Naive B cell (primary cell): ENCODE measurements around the gene ZNF48. TPM values are rescaled to one million over a fixed set of nuclear protein-coding genes. Genes with fewer than 3 reads are reported as not detected.

Experiments used
- ATAC-seq, 2 donors: fragments of 150-1000 bp; cut with Tn5 transposase; 2 replicates each; pipeline ENCODE4 v1.10.0; 2021; ENCODE audit warnings: low read depth in 2 of 2, mild to moderate bottlenecking in 2 of 2, moderate library complexity in 2 of 2
- DNase-seq: peaks from one replicate; pipeline ENCODE4 v3.0.0; 2022
- H3K27ac Mint-ChIP-seq, 6 donors: one replicate each; pipeline ENCODE4 v1.8.0; 2020 to 2022; ENCODE audit warnings: mild to moderate bottlenecking in 6 of 6, mixed read lengths in 6 of 6, moderate library complexity in 5 of 6, inconsistent platforms in 2 of 6
- H3K27me3 Mint-ChIP-seq, 3 donors: one replicate each; pipeline ENCODE4 v1.8.0; 2021 to 2022; ENCODE audit warnings: mixed read lengths in 3 of 3, mild to moderate bottlenecking in 1 of 3
- H3K36me3 Mint-ChIP-seq, 2 donors: one replicate each; pipeline ENCODE4 v1.8.0; 2020 to 2022; ENCODE audit warnings: mixed read lengths in 2 of 2, inconsistent platforms in 1 of 2, mild to moderate bottlenecking in 1 of 2
- H3K4me1 Mint-ChIP-seq, 3 donors: one replicate each; pipeline ENCODE4 v1.8.0; 2020 to 2022; ENCODE audit warnings: mixed read lengths in 3 of 3, inconsistent platforms in 1 of 3, mild to moderate bottlenecking in 1 of 3, moderate library complexity in 1 of 3
- H3K4me3 Mint-ChIP-seq, 8 donors: one replicate each; pipeline ENCODE4 v1.8.0; 2020 to 2022; ENCODE audit warnings: mild to moderate bottlenecking in 8 of 8, mixed read lengths in 8 of 8, moderate library complexity in 8 of 8, inconsistent platforms in 2 of 8
- H3K9me3 Mint-ChIP-seq, 7 donors: one replicate each; pipeline ENCODE4 v1.8.0; 2020 to 2022; ENCODE audit warnings: mixed read lengths in 7 of 7, mild to moderate bottlenecking in 5 of 7, inconsistent platforms in 2 of 7, moderate library complexity in 1 of 7
- polyA plus RNA-seq, 6 donors: library from polyadenylated mRNA; unstranded; fragments of 300-500 nt; fragmentation: Illumina TruSeq; gene quantifications; one replicate each; pipeline ENCODE4 v1.2.3, GENCODE V29; 2021; ENCODE audit warnings: low read depth in 6 of 6

The ZNF48 gene
- polyA plus RNA-seq, 6 donors from 2014 or later: 3.4 to 9.9 (median 7.0) TPM

DNA sequence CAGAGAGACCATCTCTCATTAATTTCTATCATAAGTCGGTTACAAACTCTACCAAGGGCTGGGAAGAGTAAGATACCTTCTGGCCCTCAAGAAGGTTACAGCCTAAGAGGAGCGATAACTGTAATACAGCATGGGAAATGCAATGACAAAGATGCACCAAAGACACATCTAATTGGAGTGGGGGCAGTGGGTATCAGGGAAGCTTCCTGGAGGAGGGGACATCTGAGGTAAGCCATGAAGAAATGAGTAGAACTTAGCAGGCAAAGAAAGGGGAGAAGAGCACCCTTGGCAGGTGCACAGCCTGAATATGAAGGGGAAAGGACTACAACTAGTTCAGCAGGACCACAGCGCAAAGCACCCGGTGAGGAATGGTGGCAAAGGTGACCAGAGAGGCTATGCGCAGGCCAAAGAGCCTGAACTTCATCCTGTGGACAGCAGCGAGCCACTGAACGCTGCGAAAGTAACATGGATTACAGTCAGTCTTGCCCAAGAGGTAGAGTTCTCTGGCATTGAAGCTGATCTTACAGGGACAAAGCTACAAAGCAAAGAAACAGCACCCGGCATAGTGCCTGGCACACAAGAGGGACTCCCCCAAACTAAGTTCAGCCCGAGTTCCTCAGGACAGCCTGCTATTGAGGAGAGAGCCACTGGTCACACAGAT is 27.7 kb upstream of the ZNF48 start:
- H3K4me1 Mint-ChIP-seq: peaks cover 44 to 60% (median 59%) of the 10 kb centered on the region in 3 donors
- H3K36me3 Mint-ChIP-seq: peaks cover 7 to 10% of the 10 kb centered on the region in 2 donors
- DNase-seq (no peak), ATAC-seq (no peak)
- no peaks in the 10 kb centered on the region for H3K27me3 Mint-ChIP-seq
- no peaks in the 10 kb centered on the region for H3K9me3 Mint-ChIP-seq
- H3K27ac Mint-ChIP-seq: peak overlapping the region in 5 of 6 donors; percentile 64 to 86 (median 74)
- peak overlapping the region; percentile 80 to 94 (median 88) for H3K4me3 Mint-ChIP-seq

DNA sequence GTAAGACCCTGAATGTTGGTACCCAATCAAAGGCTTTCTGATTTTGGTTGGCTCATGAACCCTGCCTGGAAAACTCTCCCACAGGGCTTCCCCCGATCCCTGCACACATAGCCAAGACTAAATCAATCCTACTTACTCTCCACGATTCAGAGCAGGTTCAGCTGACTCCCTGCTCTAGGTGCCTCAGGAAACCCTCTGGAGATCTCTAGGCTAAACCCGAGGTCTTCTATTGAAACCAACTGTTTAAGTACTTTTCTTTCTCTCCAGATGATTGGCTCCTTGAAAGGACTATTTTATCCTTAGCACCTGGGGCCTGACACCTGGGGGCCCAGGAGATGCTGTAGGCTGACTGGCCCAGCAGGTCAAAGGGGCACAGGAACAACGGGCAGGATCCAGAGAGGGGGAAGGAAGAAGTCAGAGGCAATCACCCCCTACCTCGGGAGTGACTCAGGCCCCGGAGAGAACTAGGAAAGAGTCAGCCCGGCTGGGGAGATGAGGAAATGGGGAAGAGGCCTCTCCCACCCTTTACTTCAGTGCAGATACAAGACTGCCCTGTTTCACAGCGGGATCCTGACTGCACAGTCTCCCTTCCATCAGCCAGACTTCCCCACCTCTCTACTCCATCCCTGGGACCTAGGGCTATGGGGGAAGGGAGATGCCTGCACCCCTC is 27.0 kb upstream of the ZNF48 start:
- Mint-ChIP-seq H3K4me3 (peak overlapping the region; percentile 80 to 94 (median 88)), H3K27ac (peak overlapping the region in 5 of 6 donors; percentile 64 to 93 (median 86)), H3K9me3 (no peaks in the 10 kb centered on the region), H3K36me3 (peaks cover 3% of the 10 kb centered on the region in 2 donors), H3K27me3 (no peaks in the 10 kb centered on the region), H3K4me1 (peaks cover 40 to 61% (median 61%) of the 10 kb centered on the region in 3 donors)
- ATAC-seq: no peak
- no peak for DNase-seq

- Mint-ChIP-seq H3K9me3 (no peaks in the 10 kb centered on the region), H3K27ac (peak overlapping the region in 5 of 6 donors; percentile 64 to 93 (median 86)), H3K36me3 (no peaks in the 10 kb centered on the region), H3K4me1 (peaks cover 39 to 59% (median 58%) of the 10 kb centered on the region in 3 donors), H3K27me3 (no peaks in the 10 kb centered on the region), H3K4me3 (peak overlapping the region; percentile 80 to 94 (median 88))
- DNase-seq (no peak), ATAC-seq (no peak)
These were observed 26.5 kb upstream of the ZNF48 start for GRCh38 chr16:30368792-30369090.

DNA sequence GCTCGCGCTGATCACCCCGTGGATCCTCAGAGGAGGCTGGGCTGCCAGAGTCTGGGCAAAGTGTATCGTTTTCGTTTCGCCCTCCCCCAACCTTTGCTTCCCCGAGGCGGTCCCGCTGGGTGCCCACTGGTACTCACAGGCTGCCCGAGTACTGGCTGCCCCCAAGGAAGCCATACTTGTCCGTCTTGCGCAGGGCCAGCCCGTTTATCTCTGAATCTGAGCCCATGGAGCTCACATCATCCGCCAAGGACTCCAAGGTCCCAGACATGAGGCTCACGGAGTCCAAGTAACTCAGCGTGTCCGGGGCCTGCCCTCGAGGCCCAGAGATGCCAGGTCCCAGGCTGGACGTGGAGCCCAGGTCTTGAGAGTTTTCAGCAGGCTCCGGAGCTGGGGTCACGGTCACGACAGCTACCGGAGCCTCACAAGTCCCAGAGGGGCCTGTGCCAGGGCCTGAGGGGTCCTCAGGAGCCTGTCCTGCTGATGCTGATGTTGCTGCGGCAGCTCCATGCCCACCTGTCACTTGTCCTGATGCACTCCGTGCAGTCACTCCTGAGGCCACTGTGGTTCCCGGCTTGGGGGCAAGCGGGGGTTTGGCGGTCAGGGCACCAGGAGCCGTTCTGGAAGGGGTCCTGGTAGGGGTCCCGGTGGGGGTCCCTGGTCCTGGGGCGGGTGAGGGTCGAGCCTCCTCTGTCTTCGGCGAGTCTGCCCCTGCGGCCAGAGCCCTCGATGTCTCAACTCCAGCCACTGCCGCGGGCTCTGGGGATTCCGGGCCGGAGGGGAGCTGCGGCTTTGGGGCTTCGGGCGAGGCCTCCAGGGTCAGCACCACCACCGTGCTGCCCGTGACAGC is 25.9 kb upstream of the ZNF48 start:
- Mint-ChIP-seq H3K9me3 (no peaks in the 10 kb centered on the region), H3K27ac (peak overlapping the region in 5 of 6 donors; percentile 76 to 93 (median 86)), H3K27me3 (no peaks in the 10 kb centered on the region), H3K4me3 (peak overlapping the region; percentile 80 to 94 (median 88)), H3K36me3 (no peaks in the 10 kb centered on the region), H3K4me1 (peaks cover 39 to 59% (median 58%) of the 10 kb centered on the region in 3 donors)
- ATAC-seq (no peak), DNase-seq (peak; percentile 14)

GRCh38 chr16:30369938-30370455 is 25.2 kb upstream of the ZNF48 start:
- peak; percentile 9 for ATAC-seq
- H3K4me1 Mint-ChIP-seq: peaks cover 39 to 59% (median 56%) of the 10 kb centered on the region in 3 donors
- H3K9me3 Mint-ChIP-seq: no peaks in the 10 kb centered on the region

DNA sequence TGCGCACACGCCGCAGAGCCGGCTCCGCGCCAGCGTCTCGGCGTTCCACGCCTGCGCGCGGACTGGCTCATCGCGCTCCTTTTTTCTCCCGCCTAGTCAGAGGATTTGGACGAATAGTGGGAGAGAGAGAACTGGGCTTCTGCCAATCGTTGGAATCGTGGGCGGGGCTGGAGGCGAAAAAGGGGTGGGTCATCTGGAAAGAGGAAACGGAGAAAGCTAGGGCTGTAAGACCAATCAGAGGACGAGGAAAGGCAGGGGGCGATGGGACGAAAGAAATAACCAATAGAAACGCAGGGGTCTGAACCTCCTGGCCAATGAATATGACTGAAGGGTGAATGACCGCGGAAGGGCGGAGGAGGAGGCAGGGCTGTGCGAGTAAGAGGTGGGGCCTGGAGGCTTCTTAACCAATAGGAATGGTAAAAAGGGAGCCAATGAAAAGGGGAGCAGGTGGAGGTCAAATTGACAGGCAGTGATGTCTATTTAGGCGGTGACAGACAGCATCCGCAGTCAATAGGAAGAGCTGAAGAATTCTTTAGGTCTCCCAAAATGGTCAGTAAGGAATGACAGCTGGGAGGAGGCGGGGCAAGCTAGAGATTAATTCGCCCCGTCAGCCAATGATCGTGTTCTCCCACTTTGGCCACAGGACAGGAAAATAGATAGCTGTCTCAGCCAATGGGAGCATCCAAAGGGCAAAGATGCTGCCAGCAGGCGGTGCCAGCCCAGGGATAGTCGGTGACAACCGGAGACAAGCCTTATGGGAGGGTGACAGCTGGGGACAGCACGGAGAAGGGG is 24.6 kb upstream of the ZNF48 start, which contains the start of gene TBC1D10B:
TBC1D10B (minus strand) TSS at position 39 of the 792 bp plus-strand sequence. CDS start 311 bp downstream, outside the sequence.
- no peaks in the 10 kb centered on the region for H3K9me3 Mint-ChIP-seq
- peak within 1 kb of the TSS; percentile 60 to 99 (median 89) for H3K27ac Mint-ChIP-seq
- peaks cover 35 to 53% (median 53%) of the 10 kb centered on the region in 3 donors for H3K4me1 Mint-ChIP-seq
- peak; percentile 80 to 86 for ATAC-seq
- H3K4me3 Mint-ChIP-seq: peak within 1 kb of the TSS; percentile 80 to 95 (median 90)
- DNase-seq: peak; percentile 100
- H3K36me3 Mint-ChIP-seq: no peaks in the 10 kb centered on the region
- H3K27me3 Mint-ChIP-seq: no peaks in the 10 kb centered on the region

More at GRCh38 chr16:30369938-30370455, 25.2 kb upstream of the ZNF48 start:
- DNase-seq: no peak
- H3K27me3 Mint-ChIP-seq: no peaks in the 10 kb centered on the region
- peak overlapping the region; percentile 80 to 95 (median 89) for H3K4me3 Mint-ChIP-seq
- peak overlapping the region in 3 of 6 donors; percentile 56 to 92 (median 63) for H3K27ac Mint-ChIP-seq
- no peaks in the 10 kb centered on the region for H3K36me3 Mint-ChIP-seq

DNA sequence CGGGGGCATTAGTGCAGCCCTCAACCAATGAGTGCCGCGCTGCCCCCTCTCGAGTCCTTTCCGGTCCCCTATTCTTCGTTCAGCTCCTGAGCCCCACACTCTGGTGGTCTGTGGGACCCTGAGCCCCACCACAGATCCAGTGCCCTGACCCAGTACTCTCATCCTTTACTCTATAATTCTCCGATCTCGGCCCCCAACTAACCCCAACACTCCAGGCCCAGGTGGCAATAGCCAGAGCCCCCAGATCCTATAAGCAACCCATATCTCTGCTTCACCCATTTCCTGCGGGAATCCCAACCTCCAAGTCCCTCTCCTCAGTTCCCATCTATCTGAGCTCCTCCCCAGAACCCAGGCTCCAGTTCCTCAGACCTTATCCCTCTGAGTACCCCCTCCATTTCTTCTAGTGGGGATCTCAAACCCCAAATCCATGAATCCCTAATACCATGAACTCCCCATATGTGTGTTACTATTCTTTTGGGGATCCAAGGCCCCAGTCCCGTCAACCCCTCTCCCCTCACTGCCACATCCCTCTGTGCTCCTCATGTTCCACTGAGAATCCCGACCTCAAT is 23.9 kb upstream of the ZNF48 start:
- ATAC-seq: no peak
- Mint-ChIP-seq H3K36me3 (no peaks in the 10 kb centered on the region), H3K27me3 (no peaks in the 10 kb centered on the region), H3K9me3 (no peaks in the 10 kb centered on the region), H3K4me3 (peak overlapping the region; percentile 80 to 95 (median 89)), H3K27ac (peak overlapping the region; percentile 56 to 99 (median 84)), H3K4me1 (peaks cover 35 to 52% (median 52%) of the 10 kb centered on the region in 3 donors)
- no peak for DNase-seq

DNA sequence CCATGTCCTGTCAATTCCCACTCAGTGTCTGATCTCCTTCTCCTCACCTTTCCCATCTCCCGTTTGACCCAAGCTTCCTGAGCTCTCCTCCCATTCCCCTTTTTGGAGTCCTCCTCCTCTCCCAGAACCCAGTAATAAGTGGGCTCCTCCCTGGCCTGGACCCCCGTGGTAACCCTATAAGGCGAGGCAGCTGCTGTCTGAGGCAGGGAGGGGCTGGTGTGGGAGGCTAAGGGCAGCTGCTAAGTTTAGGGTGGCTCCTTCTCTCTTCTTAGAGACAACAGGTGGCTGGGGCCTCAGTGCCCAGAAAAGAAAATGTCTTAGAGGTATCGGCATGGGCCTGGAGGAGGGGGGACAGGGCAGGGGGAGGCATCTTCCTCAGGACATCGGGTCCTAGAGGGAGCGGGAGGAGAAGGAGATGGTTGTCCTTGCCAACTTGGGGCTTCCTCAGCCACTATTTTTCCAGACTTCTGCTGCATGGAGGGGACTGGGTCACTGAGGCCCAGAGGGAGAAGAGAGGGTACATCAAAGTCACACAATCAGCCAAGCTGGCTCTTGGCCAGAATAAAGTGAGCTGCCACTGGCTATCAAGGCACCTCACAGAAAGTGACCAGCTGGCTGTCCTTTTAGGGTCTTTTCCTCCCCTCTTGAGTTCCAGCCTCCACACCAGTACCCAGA is 23.0 kb upstream of the ZNF48 start:
- no peaks in the 10 kb centered on the region for H3K36me3 Mint-ChIP-seq
- peak overlapping the region in 3 of 6 donors; percentile 26 to 76 (median 56) for H3K27ac Mint-ChIP-seq
- no peaks in the 10 kb centered on the region for H3K27me3 Mint-ChIP-seq
- H3K9me3 Mint-ChIP-seq: no peaks in the 10 kb centered on the region
- H3K4me3 Mint-ChIP-seq: peak overlapping the region; percentile 49 to 95 (median 86)
- ATAC-seq: no peak
- DNase-seq: no peak
- H3K4me1 Mint-ChIP-seq: peaks cover 31 to 50% (median 47%) of the 10 kb centered on the region in 3 donors

DNA sequence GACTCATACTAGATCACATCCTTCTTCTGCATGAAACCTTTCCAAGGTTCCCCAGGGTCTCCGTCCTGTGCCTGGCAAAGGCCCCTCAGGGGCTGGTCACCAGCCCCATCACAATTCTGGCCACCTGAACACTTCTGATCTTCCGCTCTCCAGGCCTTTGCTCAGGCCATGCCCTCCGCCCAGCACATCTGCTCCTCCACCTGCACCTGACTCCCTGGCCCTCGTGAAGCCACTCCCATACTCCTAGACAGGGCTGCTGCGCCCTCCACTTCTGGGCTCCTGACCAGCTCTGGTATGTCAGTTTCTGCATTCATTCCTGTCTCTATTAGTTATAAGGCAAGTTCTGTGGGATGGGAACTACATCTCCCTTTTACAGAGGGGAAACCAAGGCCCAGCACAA is 22.5 kb upstream of the ZNF48 start:
- H3K9me3 Mint-ChIP-seq: no peaks in the 10 kb centered on the region
- H3K36me3 Mint-ChIP-seq: no peaks in the 10 kb centered on the region
- H3K27me3 Mint-ChIP-seq: no peaks in the 10 kb centered on the region
- H3K4me1 Mint-ChIP-seq: peaks cover 32 to 50% (median 47%) of the 10 kb centered on the region in 3 donors
- DNase-seq: no peak
- H3K27ac Mint-ChIP-seq: peak overlapping the region in 1 of 6 donors; percentile 76
- ATAC-seq: no peak
- H3K4me3 Mint-ChIP-seq: peak overlapping the region in 7 of 8 donors; percentile 1 to 60 (median 20)

- Mint-ChIP-seq H3K9me3 (no peaks in the 10 kb centered on the region), H3K4me1 (peaks cover 25 to 49% (median 47%) of the 10 kb centered on the region in 3 donors), H3K36me3 (no peaks in the 10 kb centered on the region), H3K27me3 (no peaks in the 10 kb centered on the region), H3K27ac (peak within 1 kb of the TSS in 4 of 6 donors; percentile 8 to 100 (median 88)), H3K4me3 (peak within 1 kb of the TSS in 5 of 8 donors; percentile 16 to 70 (median 37))
- no peak for ATAC-seq
- DNase-seq: no peak
These were observed 20.7 kb upstream of the ZNF48 start, which contains the start of gene MYL11 for GRCh38 chr16:30374538-30374937. Gene MYL11 (plus strand): TSS chr16:30374802. CDS start chr16:30374858, 56 bp downstream.

- H3K9me3 Mint-ChIP-seq: no peaks in the 10 kb centered on the region
- H3K4me3 Mint-ChIP-seq: peak overlapping the region in 4 of 8 donors; percentile 8 to 33 (median 19)
- no peaks in the 10 kb centered on the region for H3K27me3 Mint-ChIP-seq
- no peaks in the 10 kb centered on the region for H3K36me3 Mint-ChIP-seq
- no peak for ATAC-seq
- H3K4me1 Mint-ChIP-seq: peaks cover 35 to 59% (median 54%) of the 10 kb centered on the region in 3 donors
- DNase-seq: no peak
- peak overlapping the region in 4 of 6 donors; percentile 56 to 100 (median 88) for H3K27ac Mint-ChIP-seq
These were observed 19.4 kb upstream of the ZNF48 start for GRCh38 chr16:30375864-30376263.
